ENCODE data around the gene TTYH3.

GRCh38 chr7:2705371-2706096, 73.7 kb downstream of the TTYH3 start:
- TF ChIP-seq POLR2AphosphoS5 (IDR thresholded peaks at IDR 0.05; ENCODE audit: low read depth, low read length) = no peak; the same call in 1 of the 2 replicates
- no peak for TF ChIP-seq RAD21 (IDR thresholded peaks at IDR 0.05 in 1 of 2, conservative IDR thresholded peaks at IDR 0.05 in 1 of 2; ENCODE audit: low read depth in 2 of 2, low read length in 2 of 2)
- no peak for TF ChIP-seq TAF7 (optimal IDR thresholded peaks at IDR 0.05; ENCODE audit: borderline replicate concordance, low read depth, low read length)
- no peak for TF ChIP-seq JUN (IDR thresholded peaks at IDR 0.05; ENCODE audit: low read depth, low read length)
- no peak for TF ChIP-seq SP1 (IDR thresholded peaks at IDR 0.05; ENCODE audit: low read depth, low read length)
- no peak for TF ChIP-seq CTCF (IDR thresholded peaks at IDR 0.05; ENCODE audit: control extremely low read depth in 1 of 3, insufficient read depth in 1 of 3, low read depth in 1 of 3, low read length in 3 of 3)
- no peak for TF ChIP-seq EGR1 (IDR thresholded peaks at IDR 0.05; ENCODE audit: borderline replicate concordance, low read depth, low read length)
- TF ChIP-seq EZH2 (IDR thresholded peaks at IDR 0.05; ENCODE audit: low read depth, low read length, severe bottlenecking) = no peak
- no peak for TF ChIP-seq POLR2A (IDR thresholded peaks at IDR 0.05; ENCODE audit: control extremely low read depth in 1 of 2, low read depth in 2 of 2, low read length in 2 of 2)
- TF ChIP-seq GABPA (IDR thresholded peaks at IDR 0.05; ENCODE audit: borderline replicate concordance, insufficient read depth, low read length) = no peak
- no peak for TF ChIP-seq EP300 (IDR thresholded peaks at IDR 0.05; ENCODE audit: borderline replicate concordance in 1 of 2, low read depth in 2 of 2, low read length in 2 of 2)
- no peak for TF ChIP-seq HDAC2 (IDR thresholded peaks at IDR 0.05; ENCODE audit: borderline replicate concordance in 1 of 2, low read depth in 2 of 2, low read length in 2 of 2)
- no peak for TF ChIP-seq CHD2 (IDR thresholded peaks at IDR 0.05; ENCODE audit: low read length)
- TF ChIP-seq YY1 (IDR thresholded peaks at IDR 0.05; ENCODE audit: low read depth, low read length) = no peak

Measured in H1 (cell line).